Measurements from ENCODE around the gene IRGM. TPM values are rescaled to one million over a fixed set of nuclear protein-coding genes. Genes with fewer than 3 reads are reported as not detected.

The IRGM gene
- total RNA-seq, 1 donor from 2014 or later: not detected

- H3K4me1 Mint-ChIP-seq (ENCODE audit: unreplicated experiment): no peaks in the 10 kb centered on the region
These were observed 14.0 kb downstream of the IRGM start for GRCh38 chr5:150860246-150860821.

GRCh38 chr5:150862070-150862469 is 15.7 kb downstream of the IRGM start:
- no peaks in the 10 kb centered on the region for H3K9me3 Mint-ChIP-seq
- no peak overlapping the region for H3K27ac Mint-ChIP-seq
- H3K36me3 Mint-ChIP-seq: no peaks in the 10 kb centered on the region
- H3K27me3 Mint-ChIP-seq: peaks cover 8% of the 10 kb centered on the region
- TF ChIP-seq CTCF (conservative IDR thresholded peaks at IDR 0.05): no peak
- DNase-seq (ENCODE audit: extremely low spot score, unreplicated experiment): no peak
- no peaks in the 10 kb centered on the region for H3K4me1 Mint-ChIP-seq (ENCODE audit: unreplicated experiment)
- no peak overlapping the region for H3K4me3 Mint-ChIP-seq

More at GRCh38 chr5:150860246-150860821, 14.0 kb downstream of the IRGM start:
- no peak for TF ChIP-seq CTCF (conservative IDR thresholded peaks at IDR 0.05)
- no peak overlapping the region for H3K27ac Mint-ChIP-seq
- peaks cover 8% of the 10 kb centered on the region for H3K27me3 Mint-ChIP-seq
- no peaks in the 10 kb centered on the region for H3K9me3 Mint-ChIP-seq
- H3K4me3 Mint-ChIP-seq: no peak overlapping the region
- H3K36me3 Mint-ChIP-seq: no peaks in the 10 kb centered on the region
- DNase-seq (ENCODE audit: extremely low spot score, unreplicated experiment): no peak

GRCh38 chr5:150879358-150879757 is 33.0 kb downstream of the IRGM start:
- Mint-ChIP-seq H3K27ac (no peak overlapping the region), H3K4me1 (ENCODE audit: unreplicated experiment) (no peaks in the 10 kb centered on the region), H3K27me3 (no peaks in the 10 kb centered on the region), H3K36me3 (no peaks in the 10 kb centered on the region), H3K4me3 (no peak overlapping the region), H3K9me3 (no peaks in the 10 kb centered on the region)
- no peak for DNase-seq (ENCODE audit: extremely low spot score, unreplicated experiment)
- no peak for TF ChIP-seq CTCF (conservative IDR thresholded peaks at IDR 0.05)

- no peaks in the 10 kb centered on the region for H3K27me3 Mint-ChIP-seq
- TF ChIP-seq CTCF (conservative IDR thresholded peaks at IDR 0.05): no peak
- H3K4me3 Mint-ChIP-seq: no peak overlapping the region
- no peak overlapping the region for H3K27ac Mint-ChIP-seq
- H3K4me1 Mint-ChIP-seq (ENCODE audit: unreplicated experiment): no peaks in the 10 kb centered on the region
- H3K36me3 Mint-ChIP-seq: peaks cover 58% of the 10 kb centered on the region
- H3K9me3 Mint-ChIP-seq: peaks cover 27% of the 10 kb centered on the region
- no peak for DNase-seq (ENCODE audit: extremely low spot score, unreplicated experiment)
These were observed 49.4 kb downstream of the IRGM start for GRCh38 chr5:150895431-150896428.

Other genes with a start within 250 kb of the IRGM start
- gene SYNPO, start 205.9 kb upstream of the IRGM start, total RNA-seq (ENCODE audit: low replicate concordance): 2.8 and 24.5 TPM in 2 replicates
- 0.17 and 6.1 TPM in 2 replicates for gene MYOZ3, start 185.3 kb upstream of the IRGM start, total RNA-seq (ENCODE audit: low replicate concordance)
- gene RBM22, start 145.5 kb upstream of the IRGM start, total RNA-seq (ENCODE audit: low replicate concordance): 49.2 and 65.8 TPM in 2 replicates
- gene DCTN4, start 87.5 kb upstream of the IRGM start, total RNA-seq (ENCODE audit: low replicate concordance): 41.8 and 63.9 TPM in 2 replicates
- 8.2 and 11.0 TPM in 2 replicates for gene SMIM3, start 67.8 kb upstream of the IRGM start, total RNA-seq (ENCODE audit: low replicate concordance)
- gene ZNF300, start 58.5 kb downstream of the IRGM start, total RNA-seq (ENCODE audit: low replicate concordance): 11.9 and 15.0 TPM in 2 replicates
- gene GPX3, start 174.1 kb downstream of the IRGM start, total RNA-seq (ENCODE audit: low replicate concordance): 18.4 and 19.7 TPM in 2 replicates
- 63.6 and 89.2 TPM in 2 replicates for gene TNIP1, start 234.5 kb downstream of the IRGM start, total RNA-seq (ENCODE audit: low replicate concordance)

All from type B pancreatic cell (in vitro differentiated cells).